ENCODE data around the gene ALOX5.

- TF ChIP-seq POLR2AphosphoS5 (IDR thresholded peaks at IDR 0.05): no peak
- TF ChIP-seq CTCF (IDR thresholded peaks at IDR 0.05): no peak
These were observed 117.0 kb downstream of the ALOX5 start for GRCh38 chr10:45491061-45491460.
